ENCODE measurements around the gene IQCM.
"Not testable (repeated sequence)": the region's sequence is repeated elsewhere in the genome, so short reads cannot be mapped to it uniquely, and the experiment has no call there.

The IQCM gene

DNA sequence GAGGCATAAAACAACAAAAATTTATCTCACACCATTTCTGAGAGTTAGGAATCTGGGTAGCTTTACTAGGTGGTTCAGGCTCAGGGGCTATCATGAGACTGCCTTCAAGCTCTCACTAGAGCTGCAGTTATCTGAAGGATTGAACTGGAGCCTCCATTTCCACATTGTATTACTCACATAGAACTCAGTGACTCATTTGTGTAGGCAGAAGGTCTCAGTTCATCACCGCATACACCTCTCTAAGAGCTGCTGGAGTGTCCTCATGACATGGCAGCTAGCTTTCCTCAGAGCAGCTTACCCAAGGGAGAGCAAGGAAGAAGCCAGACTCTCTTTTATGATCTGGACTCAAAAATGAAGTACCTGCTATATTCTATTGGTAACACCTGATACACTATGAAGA lies 389.2 kb downstream of the IQCM start:
- no peak for DNase-seq

DNA sequence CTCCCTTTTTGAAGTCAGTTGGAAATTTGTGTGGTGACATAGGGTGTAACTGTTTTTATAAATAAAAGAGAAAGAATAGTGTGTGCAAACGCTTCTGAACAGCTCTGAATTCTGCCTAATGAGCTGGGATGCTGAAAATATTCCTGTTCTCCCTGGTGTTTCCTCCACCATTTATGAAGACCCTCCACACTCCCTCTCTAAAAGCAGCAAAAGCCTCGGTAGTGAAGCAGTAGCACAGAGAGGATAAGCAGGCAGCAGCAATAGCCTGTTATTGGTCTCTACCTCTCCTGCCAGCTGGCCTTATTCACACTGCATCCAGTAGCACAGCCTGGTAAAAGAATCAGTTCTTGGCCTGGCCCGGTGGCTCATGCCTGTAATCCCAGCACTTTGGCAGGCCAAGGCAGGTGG lies 406.1 kb downstream of the IQCM start:
- no peak for DNase-seq

DNA sequence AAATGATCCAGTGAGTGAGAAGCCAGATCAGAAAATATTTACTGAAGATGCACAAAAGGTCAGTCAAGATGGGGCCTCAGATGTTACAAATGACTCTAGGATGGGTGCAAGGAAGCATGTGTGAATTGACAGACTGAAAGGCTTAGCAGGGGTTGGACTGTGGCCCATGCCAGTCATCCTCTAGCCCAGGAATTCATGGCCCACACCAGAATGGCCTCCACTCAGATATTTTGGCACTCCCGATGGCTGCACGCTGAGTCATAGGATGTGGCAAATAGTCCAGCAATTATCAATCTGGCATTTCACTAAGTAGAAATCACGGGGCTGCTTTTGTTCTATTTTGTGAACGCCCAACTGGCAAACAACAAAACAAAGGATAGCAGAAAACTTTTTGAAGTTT lies 406.5 kb downstream of the IQCM start:
- DNase-seq = no peak

DNA sequence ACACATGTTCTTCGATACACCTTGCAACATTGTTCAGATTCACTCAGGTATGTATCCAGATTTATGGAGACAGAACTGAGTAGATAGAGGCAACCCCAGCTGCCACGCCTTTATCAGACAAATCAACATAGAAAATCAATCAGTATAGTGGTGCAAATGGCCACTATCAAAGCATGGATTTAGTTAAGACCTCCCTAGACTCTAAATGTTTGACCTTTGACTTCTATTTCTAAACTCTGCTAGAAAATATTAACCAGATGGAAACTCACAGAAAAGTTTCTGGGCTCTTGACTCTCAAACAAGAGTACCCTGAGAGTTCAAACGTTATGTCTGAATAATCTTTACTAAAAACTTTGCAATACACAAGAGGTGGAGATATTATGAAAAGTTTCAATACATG lies 411.5 kb downstream of the IQCM start:
- no peak for DNase-seq

DNA sequence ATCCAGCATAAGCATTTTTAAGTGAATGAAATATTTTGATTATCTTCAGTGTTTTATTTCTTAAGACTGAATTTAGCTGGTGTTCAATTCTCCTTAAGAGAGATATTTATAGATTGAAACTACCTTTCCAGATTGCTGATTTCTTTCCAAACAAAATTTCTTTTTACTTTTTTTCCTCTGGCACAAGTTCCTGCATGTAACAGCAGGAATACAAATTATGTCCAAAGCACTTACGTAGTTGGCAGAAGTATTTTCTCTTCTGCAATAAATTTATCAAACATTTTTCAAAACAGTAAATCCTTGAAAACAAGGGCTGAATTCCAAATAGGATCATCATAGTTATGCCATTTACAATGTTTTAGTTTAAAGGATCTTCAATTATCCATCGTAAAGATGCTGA lies 412.6 kb downstream of the IQCM start:
- DNase-seq = no peak

DNA sequence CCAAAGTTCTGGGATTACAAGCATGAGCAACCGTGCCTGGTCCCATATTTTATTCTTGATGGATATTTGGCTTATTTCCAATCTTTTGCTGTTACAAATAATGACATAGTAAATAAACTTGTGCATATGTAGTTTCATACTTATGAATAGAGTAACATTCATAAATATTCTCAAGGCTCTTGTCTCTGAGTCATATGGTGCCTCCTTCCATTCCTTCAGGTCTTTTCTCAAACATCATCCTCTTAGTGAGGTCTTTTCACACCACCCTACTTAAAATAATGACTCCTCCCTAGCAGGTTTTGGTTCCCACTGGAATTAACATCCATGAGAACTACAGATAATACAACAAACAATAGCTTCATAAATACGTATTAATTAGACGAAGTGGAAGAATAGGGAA lies 416.6 kb downstream of the IQCM start:
- DNase-seq = no peak

DNA sequence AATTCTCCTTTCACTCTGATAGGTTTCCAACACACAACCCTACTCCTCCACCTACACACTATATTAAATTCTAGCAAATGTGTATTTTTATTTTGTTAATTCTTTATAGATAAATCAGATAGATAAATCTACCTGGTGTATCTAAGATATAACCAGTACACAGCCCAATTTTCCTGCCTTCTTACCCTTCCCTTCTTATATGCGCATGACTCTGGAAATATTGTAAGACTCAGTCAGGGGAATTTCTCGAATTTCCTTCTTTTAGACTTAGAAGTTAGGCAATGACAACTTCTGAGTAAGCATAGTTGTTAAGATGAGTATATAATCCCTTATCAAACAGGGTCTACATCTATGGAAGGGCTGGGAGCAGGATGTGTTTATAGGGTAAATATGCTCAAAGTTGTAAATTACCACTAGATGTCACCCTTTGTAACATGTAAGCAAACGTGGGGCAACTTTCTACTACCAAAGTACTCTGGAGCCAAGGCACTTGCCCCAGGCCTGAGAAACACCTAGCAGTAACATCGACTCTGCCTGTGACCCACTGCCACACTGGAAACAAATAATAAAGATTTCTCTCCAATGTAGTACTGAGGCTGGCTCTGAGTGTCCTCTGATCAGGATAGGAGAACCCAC lies 444.7 kb downstream of the IQCM start:
- DNase-seq = no peak

DNA sequence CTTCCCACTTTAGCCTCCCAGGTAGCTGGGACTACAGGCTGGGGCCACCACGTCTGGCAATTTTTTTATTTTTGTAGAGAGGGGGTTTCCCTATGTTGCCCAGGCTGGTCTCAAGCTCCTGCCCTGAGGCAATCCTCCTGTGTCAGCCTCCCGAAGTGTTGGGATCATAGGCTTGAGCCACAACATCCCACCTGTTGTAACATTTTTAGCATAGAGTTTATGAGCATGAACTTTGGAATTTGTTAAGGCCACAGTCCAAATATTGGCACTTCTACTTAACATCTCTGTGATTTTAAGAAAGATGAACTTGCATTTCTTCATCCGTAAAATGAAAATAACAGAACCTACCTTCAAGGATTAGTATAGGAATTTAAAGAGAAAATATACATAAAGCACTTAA lies 445.6 kb downstream of the IQCM start:
- DNase-seq = no peak

DNA sequence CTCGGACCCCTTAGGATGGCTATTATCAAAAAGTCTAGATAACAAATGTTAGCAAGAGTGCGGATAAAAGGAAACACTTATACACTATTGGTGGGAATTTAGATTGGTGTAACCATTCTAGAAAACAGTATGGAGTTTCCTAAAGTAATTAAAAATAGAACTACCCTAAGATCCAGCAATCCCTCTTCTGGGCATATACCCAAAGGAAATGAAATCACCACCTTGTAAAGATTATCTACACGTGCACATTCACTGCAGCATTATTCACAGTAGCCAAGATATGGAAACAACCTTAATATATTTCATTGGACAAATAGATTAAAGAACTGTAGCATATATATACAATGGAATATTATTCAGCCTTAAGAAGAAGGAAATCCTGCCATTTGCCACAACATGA lies 462.4 kb downstream of the IQCM start:
- DNase-seq = no peak

DNA sequence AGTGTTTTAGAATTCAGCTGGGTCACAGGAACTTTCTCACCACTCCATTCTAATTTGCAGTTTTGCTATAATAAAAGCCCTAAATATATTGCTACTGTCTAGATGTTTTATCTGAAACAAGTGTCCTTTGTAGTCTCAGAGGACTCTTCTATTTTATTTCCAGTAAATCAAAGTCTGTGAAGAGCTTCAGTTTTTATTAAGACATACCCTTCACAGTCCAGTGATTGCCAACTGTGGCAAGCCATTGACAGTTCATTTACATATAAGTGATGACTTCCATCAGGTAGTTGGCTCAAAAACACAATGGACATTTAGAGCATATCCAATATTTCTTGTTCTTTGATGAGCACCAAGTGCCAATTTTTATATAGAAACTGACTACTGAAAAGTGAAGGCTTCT lies 466.1 kb downstream of the IQCM start:
- DNase-seq = no peak

DNA sequence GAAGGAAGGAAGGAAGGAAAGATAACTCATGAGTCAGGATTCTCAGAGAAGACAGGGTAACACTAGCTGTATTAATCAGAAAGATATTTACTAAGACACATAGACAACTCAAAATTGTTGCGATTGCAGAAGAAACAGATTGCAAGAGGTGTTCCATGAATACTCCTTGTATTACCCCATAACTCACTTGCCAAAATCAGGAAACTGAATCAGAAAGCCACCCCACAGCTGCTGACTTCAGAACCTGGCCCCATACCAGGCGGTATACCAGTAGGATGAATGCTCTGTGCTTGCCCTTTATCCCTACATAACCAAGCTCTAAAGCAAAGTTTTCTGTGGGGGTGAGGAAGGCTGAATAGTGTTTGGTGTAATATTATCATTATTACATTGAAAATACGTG lies 468.5 kb downstream of the IQCM start:
- no peak for DNase-seq

DNA sequence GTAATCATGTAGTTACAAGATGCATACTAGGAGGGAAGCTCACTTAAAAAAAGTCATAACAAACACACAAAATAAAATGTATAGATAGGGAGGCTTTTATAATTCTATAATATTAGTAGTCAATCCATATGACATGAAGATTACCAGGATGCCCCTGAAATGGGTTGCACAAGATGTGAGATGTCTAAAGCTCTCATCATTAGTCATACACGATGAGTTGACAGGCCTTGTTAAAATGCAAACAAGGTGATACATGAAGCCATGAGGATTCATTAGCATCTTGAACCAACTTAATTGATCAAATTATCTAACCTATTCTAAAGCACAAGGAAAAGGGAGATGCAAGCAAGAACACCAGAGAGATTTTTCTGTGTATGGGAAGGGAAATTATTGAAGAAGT lies 470.2 kb downstream of the IQCM start:
- DNase-seq = no peak

DNA sequence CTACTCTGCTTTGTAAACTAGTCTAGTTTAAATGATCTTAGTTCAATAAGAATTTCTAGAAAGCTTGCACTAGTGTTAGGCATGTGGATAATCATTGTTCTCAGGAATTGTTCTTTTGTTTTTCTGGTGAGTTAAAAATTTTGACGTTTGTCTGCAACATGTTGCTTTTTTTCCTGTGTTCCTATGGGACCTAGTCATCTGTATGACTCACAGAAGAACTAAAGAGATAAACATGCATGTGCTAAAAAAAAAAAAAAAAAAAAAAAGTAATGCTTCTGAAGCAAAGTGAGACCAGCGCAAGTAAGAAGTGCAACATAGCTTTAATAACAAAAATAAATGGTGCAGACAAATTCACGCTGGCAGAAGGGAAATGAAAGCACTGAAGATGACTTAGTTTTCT lies 471.2 kb downstream of the IQCM start:
- DNase-seq = no peak

DNA sequence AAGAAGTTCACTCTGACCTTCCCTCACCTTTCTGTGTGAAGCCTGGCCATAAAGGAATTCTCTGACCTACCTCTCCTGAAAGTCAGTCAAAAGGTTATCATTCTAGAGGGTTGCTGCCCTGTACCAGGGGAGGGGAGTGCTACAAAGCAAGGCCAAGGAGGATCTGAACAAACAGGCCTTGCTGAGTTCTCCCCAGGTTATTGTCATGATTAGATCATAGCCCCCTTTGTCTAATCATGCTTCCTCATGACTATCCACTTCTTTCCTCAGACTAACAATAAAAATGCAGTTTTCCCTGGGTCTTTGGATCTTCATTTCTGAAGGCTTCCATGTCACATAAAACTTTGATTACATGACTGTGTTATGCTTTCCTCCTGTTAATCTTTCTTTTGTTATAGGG lies 472.0 kb downstream of the IQCM start:
- no peak for DNase-seq

DNA sequence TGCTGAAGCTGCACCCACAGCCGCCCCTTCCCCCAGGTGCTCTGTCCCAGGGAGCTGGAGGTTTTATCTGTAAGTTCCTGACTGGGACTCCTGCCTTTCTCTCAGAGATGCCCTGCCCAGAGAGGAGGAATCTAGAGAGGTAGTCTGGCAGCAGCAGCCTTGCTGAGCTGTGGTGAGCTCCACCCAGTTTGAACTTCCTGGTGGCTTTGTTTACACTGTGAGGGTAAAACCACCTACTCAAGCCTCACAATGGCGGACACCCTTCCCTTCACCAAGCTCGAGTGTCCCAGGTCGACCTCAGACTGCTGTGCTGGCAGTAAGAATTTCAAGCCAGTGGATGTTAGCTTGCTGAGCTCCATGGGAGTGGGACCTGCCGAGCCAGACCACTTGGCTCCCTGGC lies 474.5 kb downstream of the IQCM start:
- not testable (repeated sequence) for DNase-seq

DNA sequence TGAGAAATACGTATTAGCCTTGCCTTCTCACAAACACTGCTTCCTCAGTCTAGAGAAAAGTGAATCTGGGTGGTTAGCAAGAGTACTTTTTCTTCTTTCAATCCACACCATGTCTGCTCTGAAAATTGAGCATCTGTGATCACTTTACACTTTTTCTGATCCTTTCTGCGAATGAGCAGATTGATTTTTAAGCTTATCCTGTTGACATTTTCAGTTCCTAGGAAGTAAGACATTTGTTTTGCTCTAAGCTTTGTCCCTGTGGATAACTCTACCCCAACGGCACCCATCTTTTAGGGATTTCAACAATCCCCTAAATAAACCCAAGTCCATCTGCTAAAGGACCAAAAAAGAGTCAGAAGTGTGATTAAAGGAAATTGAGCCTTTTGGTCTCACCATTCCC lies 487.5 kb downstream of the IQCM start:
- DNase-seq = no peak

DNA sequence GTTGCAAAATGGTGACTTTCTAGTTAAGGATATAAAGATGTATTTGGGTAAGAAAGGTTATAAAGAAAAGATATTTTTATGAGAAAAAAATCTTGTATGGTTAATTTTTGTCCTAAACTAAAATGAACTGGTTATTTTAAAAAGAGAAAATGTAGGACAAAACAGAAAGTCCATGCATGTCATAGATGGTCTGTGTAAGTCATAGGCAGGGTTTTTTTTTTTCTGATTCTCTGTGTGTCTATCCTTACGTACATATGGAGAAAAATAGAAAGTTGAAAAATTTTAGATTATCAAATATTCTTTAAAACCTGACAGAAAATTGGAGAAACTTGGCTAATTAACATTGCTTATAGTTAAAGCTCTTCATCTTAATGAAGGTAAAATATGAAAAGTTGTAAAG lies 493.4 kb downstream of the IQCM start:
- no peak for DNase-seq

DNA sequence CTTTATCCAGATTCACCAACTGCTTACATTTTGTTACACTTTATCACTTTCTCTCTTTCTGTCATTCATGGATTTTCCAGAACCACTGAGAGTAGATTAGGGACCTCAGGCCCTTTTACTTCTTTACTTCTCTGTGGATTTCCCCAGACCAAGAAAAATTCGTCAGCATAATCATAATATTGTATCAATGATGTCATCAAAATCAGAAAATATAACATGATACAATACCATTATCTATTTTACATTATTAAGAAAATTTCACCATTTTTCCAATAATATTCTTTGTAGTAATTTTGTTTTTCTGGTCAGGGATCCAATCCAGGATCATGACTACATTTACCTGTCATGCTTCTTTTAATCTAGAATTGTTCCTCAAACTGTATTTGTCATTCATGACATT lies 494.2 kb downstream of the IQCM start:
- no peak for DNase-seq

DNA sequence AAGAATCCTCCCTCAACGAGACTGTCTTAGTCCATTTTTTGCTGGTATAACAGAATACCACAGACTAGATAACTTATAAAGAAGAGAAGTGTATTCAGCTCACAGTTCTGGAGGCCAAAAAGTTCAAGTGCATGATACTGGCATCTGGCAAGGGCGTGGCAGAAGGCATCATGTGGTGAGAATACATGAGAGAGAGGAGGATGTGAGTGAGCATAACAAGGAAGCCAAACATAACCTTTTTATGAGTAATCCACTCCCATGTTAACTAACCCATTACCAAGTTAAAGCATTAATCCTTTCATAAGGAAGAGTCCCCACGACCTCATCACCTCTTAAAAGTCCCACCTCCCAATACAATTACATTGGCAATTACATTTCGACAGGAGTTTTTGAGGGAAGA lies 504.6 kb downstream of the IQCM start:
- DNase-seq = no peak

DNA sequence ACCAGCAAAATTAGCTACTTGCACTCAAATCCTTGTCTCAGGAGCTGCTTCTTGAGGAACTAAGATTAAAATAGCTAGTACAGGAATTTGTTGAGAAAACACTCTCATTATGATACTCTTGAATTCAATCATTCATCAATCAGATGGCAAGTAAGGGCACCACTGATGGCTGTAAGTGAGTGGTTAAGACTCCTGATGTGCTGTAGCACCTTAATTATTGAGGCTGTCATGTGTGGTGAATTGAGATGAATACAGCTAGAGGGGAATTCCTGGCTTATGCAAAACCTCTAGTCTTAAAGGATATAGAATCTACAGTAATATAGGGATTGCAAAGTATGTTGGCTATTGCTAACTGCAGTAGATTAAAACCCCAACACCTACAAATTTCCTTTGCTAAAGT lies 509.1 kb downstream of the IQCM start:
- no peak for DNase-seq
